GM19372 (cell line): ENCODE data around the gene NADK.
"Not testable (repeated sequence)": the region's sequence is repeated elsewhere in the genome, so short reads cannot be mapped to it uniquely, and the experiment has no call there.

Source experiments
- ATAC-seq: cut with Tn5 transposase; IDR thresholded peaks from one replicate; pipeline ENCODE4 v1.9.1; 2021; ENCODE audit warnings: mild to moderate bottlenecking, low read depth, moderate library complexity; ENCODE audit not compliant: unreplicated experiment

The NADK gene

DNA sequence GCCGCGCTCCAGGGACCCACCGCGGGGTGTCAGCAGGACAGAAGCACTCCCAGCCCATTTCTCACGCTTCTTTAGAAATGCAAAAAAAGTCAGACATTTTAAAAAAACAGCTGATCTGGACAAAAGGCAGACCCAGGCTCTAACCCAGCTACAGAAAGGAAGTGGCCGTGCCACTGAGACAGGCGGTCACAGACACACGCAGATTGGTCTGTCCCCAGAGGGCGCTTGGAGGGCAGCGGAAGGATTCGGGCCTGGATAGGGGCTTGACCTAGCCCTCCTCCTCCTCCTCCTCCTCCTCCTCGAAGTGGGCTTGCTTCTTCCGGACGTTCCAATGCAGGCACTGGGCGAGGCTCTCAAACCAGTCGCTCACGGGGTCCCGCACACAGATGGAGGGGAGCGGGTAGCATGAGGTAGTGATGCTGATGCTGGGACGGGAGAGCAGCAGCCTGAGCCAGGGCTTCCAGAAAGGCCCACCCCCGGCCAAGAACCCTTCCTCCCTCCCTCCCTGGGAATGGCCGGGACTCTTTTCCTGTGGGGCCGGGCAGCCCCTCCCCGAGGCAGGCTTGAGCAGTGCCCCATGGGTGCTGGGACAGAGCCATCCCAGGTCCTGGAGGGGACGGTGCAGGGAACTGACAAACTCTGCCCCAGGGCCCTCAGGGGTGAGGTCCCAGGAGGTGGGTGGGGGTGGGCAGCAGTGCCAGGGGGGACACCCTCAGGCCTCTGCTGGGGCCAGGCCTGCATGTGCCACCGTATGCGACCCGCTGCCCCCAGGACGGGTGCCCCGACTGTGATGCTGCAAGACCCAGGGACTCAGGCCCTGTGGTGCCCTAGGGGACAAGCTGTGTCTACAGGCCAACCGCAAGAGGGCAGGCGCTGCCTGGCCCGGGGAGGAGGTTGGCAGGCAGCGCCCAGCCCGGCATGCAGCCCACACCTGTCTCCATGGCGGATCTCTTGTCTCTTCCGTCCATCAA is 25.3 kb downstream of the NADK start:
- no peak for ATAC-seq

DNA sequence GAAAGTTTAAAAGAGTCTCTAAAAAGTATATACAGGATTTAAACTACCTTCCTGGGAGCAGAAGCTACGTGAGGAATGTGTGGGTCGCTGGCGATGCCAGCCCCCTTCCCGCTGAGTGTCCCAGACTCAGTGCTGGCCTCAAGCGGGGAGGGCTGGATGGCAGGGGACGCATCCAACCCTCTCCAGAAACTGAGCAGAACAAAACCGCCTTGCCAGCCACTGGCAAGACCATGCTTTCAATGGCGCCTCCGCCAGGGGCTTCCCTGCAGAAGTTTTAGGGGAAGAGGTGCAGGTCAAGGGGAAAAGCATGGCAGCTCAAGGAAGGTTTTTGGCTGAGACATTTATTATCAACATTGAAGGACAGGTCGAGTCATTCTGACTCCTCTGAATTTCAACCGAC is 26.1 kb downstream of the NADK start:
- ATAC-seq = no peak

GRCh38 chr1:1749941-1750340 is 28.3 kb downstream of the NADK start:
- ATAC-seq = not testable (repeated sequence)

GRCh38 chr1:1748686-1749321 is 29.5 kb downstream of the NADK start:
- ATAC-seq = no peak

- peak; percentile 73 for ATAC-seq
Observed at GRCh38 chr1:1746566-1746909, 31.7 kb downstream of the NADK start.

DNA sequence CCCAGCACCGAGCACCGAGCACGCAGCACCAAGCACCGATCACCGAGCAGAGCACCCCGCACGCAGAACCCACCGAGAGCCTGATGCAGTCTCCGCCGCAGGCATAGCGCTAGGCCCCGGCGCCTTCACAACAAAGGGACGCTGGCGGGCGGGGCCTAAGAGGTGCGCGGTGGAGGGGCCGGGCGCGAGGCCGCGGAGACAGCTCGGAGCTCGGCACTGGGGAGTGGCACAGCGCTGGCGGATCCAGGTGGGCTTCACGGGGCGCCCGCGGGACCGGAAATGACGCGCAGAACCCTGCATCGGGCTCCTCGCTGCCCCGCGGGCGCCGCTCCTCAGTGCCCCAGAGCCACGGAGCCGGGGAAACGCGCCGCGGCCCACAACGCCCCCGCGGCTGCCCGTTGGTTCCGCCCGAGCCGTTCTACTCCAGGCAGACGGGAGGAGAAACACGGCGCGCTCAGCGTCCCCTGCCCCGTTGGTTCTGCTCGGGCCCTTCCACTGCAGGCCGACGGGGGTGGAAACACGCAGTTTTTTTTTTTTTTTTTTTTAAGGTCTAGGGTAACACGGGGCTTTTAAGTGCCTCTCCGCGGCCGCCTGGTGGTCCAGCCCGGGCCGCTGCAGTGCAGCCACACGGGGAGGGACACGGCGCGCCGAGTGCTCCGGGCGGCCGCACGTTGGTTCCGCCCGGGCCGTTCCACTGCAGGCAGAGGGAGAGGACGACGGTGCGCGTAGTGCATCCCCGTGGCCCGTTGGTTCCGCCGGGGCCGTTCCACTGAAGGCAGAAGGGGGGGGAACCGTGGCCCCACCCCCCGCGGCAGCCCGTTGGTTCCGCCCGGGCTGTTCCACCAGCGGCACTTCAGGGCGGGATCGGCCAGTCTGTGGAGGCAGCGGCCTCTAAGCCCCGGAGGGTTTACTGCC is 32.4 kb downstream of the NADK start:
- peak; percentile 70 for ATAC-seq

GRCh38 chr1:1742529-1742928 is 35.7 kb downstream of the NADK start:
- ATAC-seq = not testable (repeated sequence)

DNA sequence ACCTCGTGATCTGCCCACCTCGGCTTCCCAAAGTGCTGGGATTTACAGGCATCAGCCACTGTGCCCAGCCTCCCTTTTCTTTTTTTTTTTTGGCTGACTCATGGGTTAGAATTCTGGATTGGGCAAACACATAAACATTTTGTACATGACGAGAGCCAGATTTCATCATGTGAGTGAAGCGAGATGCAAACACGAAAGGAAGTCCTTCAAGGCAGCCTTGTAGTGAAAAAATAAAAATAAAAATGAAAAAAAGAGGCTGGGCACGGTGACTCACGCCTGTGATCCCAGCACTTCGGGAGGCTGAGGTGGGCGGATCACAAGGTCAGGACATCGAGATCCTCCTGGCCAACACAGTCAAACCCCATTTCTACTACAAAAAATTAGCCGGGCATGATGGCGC is 37.3 kb downstream of the NADK start:
- not testable (repeated sequence) for ATAC-seq

DNA sequence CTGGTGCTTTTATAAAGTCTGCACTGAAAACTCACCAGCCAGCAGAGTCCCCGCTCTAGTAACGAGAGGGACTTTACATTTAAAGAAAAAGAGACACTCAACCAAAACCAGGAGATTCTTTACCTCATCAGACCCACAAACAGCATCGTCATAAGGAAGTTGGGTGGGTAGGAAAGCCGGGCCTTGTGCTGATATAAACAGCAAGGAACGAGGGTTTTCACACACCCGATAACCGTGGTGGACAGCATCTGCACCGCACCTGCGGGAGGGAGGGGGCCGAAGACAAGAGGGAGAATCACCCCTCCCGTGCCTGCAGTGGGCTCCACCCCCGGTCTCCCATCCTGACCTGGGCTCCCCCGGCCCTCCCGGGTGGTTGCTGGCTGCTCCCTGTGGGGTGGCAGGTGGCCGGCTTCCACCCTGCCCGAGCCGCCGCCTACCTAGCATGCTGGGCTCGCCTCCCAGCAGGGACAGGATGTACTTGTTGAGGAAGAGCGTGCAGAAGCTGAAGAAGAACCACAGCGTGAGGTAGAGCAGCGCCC is 39.4 kb downstream of the NADK start:
- not testable (repeated sequence) for ATAC-seq

GRCh38 chr1:1737675-1738590 is 40.3 kb downstream of the NADK start:
- not testable (repeated sequence) for ATAC-seq

- no peak for ATAC-seq
Observed at GRCh38 chr1:1732381-1732780, 45.9 kb downstream of the NADK start.

GRCh38 chr1:1730870-1731269 is 47.4 kb downstream of the NADK start:
- ATAC-seq = no peak

DNA sequence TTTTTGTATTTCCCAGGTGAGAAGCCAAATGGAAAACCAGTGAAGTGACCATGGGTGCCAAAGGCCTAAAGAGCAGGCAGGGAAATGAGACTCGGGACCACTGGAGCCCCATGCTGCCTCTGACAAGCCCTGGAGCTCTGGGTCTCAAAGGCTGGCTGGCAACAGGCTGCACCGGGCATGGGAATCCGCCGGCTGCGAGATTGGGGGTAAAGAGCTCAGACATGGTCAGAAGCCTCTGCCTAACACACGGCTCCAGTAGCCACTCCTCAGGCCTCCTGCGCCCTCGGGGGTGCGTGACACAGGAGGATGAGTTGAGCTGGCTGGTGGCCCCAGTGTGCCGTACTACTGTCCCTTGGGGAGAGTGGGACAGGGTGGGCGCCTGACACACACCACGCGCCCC is 48.0 kb downstream of the NADK start:
- not testable (repeated sequence) for ATAC-seq

DNA sequence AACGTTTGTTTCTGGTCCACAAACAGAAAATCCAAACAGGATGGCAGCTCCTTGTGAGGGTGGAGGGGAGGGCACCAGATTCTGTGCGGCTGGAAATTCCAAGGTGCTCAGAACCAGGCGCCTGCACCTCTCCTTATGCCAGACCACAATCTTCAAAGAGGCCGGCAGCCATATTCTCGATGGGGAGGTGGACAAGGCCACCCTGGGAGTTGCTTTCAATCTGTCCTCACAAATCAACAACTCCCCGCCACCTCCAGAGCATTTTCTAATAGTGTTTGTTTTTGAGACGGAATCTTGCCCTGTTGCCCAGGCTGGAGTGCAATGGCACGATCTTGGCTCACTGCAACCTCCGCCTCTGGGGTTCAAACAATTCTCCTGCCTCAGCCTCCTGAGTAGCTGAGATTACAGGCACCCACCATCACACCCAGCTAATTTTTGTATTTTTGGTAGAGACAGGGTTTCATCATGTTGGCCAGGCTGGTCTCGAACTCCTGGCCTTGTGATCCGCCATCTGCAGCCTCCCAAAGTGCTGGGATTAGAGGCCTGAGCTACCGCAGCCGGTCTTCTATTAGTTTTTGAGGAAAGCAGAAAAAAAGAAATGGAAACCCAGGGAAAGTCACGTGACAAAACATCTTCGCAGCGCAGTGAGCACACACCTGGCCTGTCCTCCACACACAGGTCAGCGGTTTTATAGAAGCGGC is 49.0 kb downstream of the NADK start:
- ATAC-seq = not testable (repeated sequence)

DNA sequence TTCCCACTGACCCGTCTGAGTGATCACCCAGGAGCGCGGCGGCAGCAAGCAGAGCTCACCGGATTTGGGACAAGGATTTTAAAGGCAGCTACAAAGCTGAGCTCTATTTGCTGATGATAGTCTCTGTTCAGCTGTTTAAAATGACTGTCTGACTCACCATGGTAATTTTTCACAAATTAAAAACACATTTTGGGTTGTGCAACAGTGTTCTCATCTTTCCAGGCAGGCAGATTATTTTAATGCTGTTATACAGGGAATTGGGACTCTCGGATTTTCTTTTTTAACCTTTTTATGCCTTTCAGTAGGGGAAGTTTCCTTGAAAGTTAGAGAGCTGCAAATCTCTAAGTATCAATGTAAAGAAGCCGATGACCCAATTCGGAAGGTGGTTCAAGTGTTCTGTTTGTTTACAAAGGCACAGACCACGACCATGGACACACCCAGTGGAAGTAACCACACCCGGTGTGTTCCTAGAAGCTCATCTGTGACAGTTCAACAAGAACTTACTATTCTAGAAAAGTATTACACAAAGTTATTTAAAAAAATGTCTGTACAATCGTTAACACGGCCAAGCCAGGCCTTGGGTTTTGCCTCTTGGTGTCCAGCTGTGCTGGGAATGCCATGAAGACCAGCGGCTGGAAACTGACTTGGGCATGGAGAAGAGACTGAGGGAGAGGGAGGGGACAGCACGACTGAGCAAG is 49.8 kb downstream of the NADK start:
- ATAC-seq = not testable (repeated sequence)

- ATAC-seq = not testable (repeated sequence)
Observed at GRCh38 chr1:1727131-1727651, 51.1 kb downstream of the NADK start.

GRCh38 chr1:1726088-1726487 is 52.2 kb downstream of the NADK start:
- not testable (repeated sequence) for ATAC-seq
